ENCODE results near the gene BBS5.

- TF ChIP-seq CTCF (IDR thresholded peaks at IDR 0.05) (no peak), POLR2A (IDR thresholded peaks at IDR 0.05) (no peak)
Measured at GRCh38 chr2:169452080-169452479, 27.2 kb upstream of the BBS5 start.
